Dedifferentiated amniotic fluid mesenchymal stem cell (primary cell): Measurements from ENCODE around the gene SLC16A8.
"Not testable (repeated sequence)": the region's sequence is repeated elsewhere in the genome, so short reads cannot be mapped to it uniquely, and the experiment has no call there.

Experiments
- DNase-seq: peaks from one replicate; pipeline ENCODE4 v3.0.0-alpha.2; 2016; ENCODE audit errors: extremely low spot score

Gene SLC16A8

GRCh38 chr22:38087855-38088254 lies 3.9 kb upstream of the SLC16A8 start:
- DNase-seq, result no peak

GRCh38 chr22:38086942-38087341 lies 3.0 kb upstream of the SLC16A8 start:
- no peak for DNase-seq

- DNase-seq, result no peak
Measured at GRCh38 chr22:38086001-38086845, 2.2 kb upstream of the SLC16A8 start.

GRCh38 chr22:38085501-38085900 lies 1.5 kb upstream of the SLC16A8 start:
- DNase-seq, result no peak

GRCh38 chr22:38085056-38085455 lies 1.1 kb upstream of the SLC16A8 start:
- no peak for DNase-seq

GRCh38 chr22:38082986-38083710 lies 836 bp downstream of the SLC16A8 start:
- DNase-seq, result no peak

GRCh38 chr22:38081941-38082828 lies 1.8 kb downstream of the SLC16A8 start:
- DNase-seq, result no peak

GRCh38 chr22:38081636-38081940 lies 2.4 kb downstream of the SLC16A8 start:
- no peak for DNase-seq

GRCh38 chr22:38080850-38081635 lies 2.9 kb downstream of the SLC16A8 start:
- DNase-seq, result no peak

GRCh38 chr22:38080474-38080849 lies 3.5 kb downstream of the SLC16A8 start:
- DNase-seq, result no peak

- DNase-seq, result no peak
Measured at GRCh38 chr22:38079804-38080203, 4.2 kb downstream of the SLC16A8 start.

- DNase-seq, result not testable (repeated sequence)
Measured at GRCh38 chr22:38079208-38079607, 4.8 kb downstream of the SLC16A8 start.

GRCh38 chr22:38078046-38078840 lies 5.7 kb downstream of the SLC16A8 start:
- DNase-seq, result no peak

- no peak for DNase-seq
Measured at GRCh38 chr22:38077595-38077994, 6.4 kb downstream of the SLC16A8 start.

GRCh38 chr22:38077096-38077495 lies 6.9 kb downstream of the SLC16A8 start:
- no peak for DNase-seq

GRCh38 chr22:38075961-38076360 lies 8.0 kb downstream of the SLC16A8 start:
- DNase-seq, result no peak

GRCh38 chr22:38075105-38075825 lies 8.7 kb downstream of the SLC16A8 start:
- DNase-seq, result no peak

GRCh38 chr22:38074181-38075104 lies 9.5 kb downstream of the SLC16A8 start:
- no peak for DNase-seq
